Measurements from ENCODE around the gene ABCC1. TPM values are rescaled to one million over a fixed set of nuclear protein-coding genes. Genes with fewer than 3 reads are reported as not detected.
"Not testable (repeated sequence)": the region's sequence is repeated elsewhere in the genome, so short reads cannot be mapped to it uniquely, and the experiment has no call there.

ABCC1 gene
- polyA plus RNA-seq (ENCODE audit: insufficient read length in 12 of 12): 10 to 100 TPM in 2 of 12 donors, 1 to 10 TPM in 9, not detected in 1; 4.6 to 15.8 (median 5.1) TPM
- long read RNA-seq, donor 1, full-length matches to known transcripts: 1 of 1 reads
- long read RNA-seq, donor 1, partial matches to known transcripts: 0 of 1 reads
- long read RNA-seq, donor 1, other reads (novel, unspliced or antisense): 0 of 1 reads
- long read RNA-seq, donor 2: 0 reads
- long read RNA-seq, donor 3: 0 reads
- long read RNA-seq, donor 4: 0 reads
- long read RNA-seq, donor 5, partial matches to known transcripts: 0 of 1 reads
- long read RNA-seq, donor 5, other reads (novel, unspliced or antisense): 0 of 1 reads
- long read RNA-seq, donor 6: 0 reads
- long read RNA-seq, donor 7: 0 reads
- long read RNA-seq, donor 8: 0 reads
- long read RNA-seq, donor 9, partial matches to known transcripts: 5 of 5 reads
- long read RNA-seq, donor 9, other reads (novel, unspliced or antisense): 0 of 5 reads
- long read RNA-seq, donor 10: 0 reads
- long read RNA-seq, donor 11: 0 reads

DNA sequence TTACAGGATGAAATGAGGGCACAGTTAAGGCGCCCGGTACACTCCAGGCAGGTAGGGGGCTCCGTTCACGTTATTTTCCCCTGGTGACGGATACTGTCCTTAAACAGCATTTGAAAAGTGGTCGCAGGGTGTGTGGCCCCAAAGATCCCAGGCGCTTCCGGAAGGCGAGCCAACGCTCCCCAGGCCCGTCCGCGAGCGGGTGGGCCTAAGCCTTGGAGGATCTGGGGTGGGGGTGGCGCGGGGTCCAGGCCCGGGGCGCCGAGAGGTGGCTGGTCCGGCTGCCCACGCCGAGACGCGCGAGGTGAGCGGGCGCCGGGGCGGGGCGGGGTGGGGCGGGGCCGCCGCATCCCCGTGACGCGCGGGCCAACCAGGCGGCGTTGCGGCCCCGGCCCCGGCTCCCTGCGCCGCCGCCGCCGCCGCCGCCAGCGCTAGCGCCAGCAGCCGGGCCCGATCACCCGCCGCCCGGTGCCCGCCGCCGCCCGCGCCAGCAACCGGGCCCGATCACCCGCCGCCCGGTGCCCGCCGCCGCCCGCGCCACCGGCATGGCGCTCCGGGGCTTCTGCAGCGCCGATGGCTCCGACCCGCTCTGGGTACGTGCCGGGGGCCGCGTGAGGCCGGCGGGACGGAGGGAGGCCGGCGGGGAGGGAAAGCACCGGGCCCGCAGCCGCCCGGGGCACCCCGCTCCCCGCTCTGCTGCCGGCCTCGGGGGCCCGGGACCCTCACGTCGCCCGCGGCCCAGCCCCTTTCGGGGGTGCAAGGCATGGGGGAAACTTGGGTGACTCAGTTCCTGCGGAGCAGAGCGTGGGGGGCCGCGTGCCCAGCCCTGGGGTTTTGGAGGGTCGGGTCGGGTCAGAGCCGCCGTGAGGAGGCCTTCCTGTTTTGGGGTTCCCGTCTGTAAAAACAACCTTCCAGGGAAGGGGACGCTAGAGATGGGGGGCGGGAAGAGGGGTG is at the start of gene ABCC1:
ABCC1 (plus strand) TSS at position 407 of the 951 bp plus-strand sequence; CDS start at position 543, 136 bp downstream.
- DNase-seq: no peak

DNA sequence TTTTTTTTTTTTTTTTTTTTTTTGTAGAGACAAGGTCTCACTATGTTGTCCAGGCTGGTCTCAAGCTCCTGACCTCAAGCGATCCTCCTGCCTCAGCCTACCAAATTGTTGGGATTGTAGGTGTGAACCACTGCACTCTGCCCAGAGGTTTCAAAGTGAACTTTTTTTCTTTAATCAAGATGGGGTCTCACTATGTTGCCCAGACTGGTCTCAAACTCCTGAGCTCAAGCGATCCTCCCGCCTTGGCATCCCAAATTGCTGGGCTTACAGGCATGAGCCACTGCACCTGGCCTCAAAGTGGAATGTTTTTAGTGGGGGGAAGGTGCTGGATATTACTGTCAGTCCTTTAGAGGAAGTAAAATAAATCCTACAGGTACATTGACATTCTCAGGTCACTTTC is 49.1 kb upstream of the ABCC1 start:
- DNase-seq: no peak

DNA sequence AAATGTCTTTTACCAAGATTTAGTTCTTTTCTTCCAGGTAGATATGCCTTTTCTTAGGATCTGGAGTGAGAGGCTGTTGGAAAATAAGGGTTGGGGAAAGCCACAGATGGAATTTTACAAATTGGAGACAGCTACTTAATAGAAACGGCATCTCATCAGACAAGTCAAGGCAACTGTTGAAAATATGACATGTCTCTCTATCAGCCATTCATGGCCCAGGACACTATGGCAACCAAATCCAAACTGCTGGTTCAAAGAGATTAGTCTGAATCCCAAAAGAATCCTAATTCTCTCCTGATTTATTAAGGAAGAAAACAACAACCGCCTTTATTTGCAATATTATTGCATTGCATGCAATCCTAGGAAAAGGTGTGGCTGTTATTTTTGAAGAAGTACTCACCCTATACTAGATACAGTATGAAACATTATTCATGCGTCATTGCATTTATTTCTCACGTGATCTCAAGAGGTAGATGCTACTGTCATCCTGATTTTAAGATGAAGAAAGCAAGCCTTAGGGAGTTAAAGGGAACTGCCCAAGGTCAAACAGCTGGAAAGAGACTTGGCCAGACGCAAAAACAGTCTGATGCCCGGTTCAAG is 48.4 kb upstream of the ABCC1 start:
- DNase-seq: no peak

DNA sequence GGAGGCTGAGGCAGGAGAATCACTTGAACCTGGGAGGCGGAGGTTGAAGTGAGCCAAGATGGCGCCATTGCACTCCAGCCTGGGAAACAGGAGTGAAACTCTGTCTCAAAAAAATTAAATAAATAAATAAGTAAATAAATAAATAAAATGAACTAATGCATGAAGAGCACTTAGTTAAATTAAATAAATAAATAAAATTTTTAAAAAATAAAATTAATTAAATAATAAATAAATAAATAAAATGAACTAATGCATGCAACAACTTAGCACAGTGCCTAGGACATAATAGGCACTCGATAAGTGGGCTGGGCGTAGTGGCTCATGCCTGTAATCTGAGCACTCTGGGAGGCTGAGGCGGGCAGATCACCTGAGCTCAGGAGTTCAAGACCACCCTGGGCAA is 45.5 kb upstream of the ABCC1 start:
- no peak for DNase-seq

DNA sequence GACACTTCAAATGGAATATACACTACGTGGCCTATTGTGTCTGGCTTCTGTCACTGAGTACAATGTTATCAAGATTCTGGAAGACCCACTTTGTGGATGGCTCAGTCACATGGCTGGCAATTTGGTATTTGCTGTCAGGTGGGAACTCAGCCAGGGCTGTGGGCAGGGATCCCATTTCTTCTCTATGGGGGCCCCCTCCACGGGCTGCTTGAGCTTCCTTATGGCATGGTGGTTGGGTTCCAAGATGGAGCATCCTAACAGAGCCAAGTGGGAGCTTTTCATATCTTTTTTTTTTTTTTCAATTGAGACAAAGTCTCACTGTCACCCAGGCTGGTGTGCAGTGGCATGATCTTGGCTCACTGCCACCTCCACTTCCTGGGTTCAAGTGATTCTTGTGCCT is 43.0 kb upstream of the ABCC1 start:
- DNase-seq: no peak

DNA sequence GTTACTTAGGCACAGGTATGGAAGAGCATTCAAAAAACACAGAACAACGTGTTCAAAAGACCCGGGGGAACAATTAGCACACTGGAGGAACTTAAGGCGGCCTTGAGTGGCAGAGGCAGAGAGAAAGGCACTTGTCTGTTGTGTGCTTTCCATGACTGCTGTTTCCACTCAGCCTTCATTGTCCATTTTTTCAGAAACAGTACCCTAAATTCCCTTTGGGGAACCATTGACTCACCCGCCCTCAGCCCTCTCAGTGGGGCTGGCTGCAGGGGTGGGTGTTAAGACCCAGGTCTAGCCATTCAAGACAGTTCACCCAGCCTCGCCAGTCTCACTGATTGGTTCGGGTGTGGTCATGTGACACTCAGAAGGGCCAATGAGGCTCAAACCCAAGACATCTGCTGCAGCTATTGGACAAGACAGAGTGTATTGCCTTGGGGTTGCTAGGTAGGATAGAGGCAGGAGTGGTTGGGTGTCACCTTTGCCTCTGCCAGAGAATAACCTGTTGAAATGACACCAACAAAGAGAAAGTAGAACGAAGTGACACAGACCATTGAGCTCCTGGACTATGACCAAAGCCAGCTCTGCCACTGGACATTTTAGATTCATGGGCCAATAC is 41.4 kb upstream of the ABCC1 start:
- no peak for DNase-seq

DNA sequence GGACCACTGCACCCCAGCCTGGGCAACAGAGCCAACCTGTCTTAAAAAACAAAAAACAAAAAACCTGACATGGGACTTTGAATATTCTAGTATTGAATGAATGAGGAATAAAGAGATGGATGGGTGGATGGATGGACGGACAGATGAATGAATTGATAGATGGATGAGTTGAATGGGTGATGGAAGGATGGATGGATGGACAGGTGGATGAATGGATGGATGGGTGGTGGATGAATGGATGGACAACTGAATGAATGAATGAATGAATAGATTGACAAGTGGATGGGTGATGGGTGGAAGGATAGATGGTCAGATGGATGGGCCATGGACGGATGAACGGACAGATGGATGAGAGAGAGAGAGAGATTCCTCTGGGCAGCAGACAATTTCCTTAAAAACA is 38.2 kb upstream of the ABCC1 start:
- no peak for DNase-seq

DNA sequence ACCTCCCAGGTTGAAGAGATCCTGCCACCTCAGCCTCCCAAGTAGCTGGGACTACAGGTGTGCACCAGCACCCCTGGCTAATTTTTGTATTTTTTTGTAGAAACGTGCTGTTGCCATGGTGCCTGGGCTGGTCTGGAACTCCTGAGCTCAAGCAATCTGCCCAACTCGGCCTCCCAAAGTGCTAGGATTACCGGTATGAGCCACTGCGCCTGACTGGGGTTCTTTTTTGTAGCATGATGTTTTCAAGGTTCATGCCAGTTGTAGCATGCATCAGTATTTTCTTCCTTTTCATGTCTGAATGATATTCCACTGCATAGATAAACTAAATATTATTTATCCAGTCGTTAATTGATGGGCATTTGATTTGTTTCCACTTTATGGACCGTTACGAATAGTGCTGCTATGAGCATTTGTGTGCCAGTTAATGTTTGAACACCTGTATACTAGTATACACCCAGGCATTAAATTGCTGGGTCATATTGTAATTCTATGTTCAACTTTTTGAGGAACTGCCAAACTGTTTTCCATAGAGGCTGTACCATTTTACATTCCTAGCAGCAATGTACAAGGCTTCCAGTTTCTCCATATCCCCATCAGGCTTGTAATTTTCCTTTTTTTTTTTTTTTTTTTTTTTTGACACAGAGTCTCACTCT is 36.2 kb upstream of the ABCC1 start:
- no peak for DNase-seq

DNA sequence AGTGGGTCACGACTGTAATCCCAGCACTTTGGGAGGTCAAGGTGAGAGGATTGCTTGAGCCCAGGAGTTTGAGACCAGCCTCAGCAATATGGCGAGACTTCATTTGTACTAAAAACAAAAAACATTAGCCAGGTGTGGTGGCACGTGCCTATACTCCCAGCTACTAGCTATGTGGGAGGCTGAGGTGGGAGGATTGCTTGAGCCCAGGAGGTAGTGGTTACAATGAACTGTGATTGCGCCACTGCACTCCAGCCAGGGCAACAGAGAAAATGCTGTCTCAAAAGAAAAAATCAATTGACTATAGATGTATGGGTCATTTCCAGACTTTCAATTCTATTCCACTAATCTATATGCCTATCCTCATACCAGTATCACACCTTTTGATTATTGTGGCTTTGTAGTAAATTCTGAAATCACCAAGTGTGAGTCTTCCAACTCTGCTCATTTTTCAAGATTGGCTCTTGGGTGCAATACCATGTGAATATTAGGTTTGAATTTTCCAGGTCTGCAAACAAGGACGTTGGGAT is 33.8 kb upstream of the ABCC1 start:
- DNase-seq: no peak

DNA sequence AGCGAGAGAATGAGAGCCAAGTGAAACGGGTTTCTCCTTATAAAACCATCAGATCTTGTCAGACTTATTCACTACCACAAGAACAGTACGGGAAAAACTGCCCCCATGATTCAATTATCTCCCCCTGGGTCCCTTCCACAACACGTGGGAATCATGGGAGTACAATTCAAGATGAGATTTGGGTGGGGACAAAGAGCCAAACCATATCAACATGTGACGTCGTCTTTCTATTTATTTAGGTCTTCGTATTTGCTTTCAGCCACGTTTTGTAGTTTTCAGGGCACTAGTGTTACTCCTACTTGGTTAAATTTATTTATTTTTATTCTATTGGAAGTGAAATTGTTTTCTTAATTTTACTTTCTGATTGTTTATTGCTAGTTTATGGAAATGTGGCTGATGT is 33.1 kb upstream of the ABCC1 start:
- DNase-seq: no peak

DNA sequence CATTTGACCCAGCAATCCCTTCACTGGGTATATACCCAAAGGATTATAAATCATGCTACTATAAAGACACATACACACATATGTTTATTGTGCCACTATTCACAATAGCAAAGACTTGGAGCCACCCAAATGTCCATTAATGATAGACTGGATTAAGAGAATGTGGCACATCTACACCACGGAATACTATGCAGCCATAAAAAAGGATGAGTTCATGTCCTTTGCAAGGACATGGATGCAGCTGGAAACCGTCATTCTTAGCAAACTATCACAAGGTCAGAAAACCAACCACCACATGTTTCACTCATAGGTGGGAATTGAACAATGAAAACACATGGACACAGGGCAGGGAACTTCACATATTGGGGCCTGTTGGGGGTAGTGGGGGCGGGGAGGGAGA is 31.1 kb upstream of the ABCC1 start:
- DNase-seq: not testable (repeated sequence)

DNA sequence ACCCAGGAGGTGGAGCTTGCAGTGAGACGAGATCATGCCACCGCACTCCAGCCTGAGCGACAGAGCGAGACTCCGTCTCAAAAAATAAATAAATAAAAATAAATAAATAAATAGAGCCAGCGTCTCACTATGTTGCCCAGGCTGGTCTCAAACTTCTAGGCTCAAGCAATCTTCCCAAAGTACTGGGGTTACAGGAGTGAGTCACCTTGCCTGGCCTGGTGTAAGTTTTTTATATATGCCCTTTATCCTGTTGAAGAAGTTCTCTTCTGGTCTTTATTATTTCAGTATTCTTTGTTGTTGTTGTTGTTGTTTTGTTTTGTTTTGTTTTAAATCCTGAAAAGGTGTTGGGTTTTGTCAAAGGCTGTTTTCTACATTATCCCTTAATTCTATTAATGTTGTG is 30.1 kb upstream of the ABCC1 start:
- no peak for DNase-seq

DNA sequence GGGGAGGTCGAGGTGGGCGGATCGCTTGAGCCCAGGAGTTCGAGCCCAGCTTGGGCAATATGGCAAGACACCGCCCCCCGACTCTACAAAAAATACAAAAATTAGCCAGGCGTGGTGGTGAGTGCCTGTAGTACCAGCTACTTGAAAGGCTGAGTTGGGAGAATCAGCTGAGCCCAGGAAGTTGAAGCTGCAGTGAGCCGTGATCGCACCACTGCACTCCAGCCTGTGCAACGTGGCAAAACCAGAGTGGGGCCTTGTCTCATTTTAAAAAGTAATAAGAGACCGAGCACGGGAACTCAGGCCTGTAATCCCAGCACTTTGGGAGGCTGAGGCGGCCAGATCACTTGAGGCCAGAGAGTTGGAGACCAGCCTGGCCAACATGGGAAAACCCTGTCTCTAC is 24.4 kb upstream of the ABCC1 start:
- DNase-seq: no peak

DNA sequence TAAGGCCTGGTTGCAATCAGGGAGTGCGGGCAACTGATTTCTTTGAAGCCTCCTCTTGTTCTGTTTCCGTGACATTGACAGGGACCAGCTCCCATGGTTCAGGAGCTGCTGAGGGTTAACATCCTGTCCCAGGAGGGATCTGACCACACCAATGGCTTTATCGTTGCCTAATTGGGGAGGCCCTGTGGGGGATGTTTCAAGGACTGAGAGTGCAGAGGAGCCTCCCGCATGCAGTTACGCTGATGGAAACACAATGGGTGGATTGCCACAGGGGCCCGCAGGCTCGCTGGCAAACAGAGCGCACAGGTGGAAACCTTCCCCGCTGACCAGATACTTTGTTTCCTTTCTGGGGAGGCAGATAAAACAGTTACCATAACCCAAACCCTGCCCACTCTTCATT is 23.8 kb upstream of the ABCC1 start:
- no peak for DNase-seq

DNA sequence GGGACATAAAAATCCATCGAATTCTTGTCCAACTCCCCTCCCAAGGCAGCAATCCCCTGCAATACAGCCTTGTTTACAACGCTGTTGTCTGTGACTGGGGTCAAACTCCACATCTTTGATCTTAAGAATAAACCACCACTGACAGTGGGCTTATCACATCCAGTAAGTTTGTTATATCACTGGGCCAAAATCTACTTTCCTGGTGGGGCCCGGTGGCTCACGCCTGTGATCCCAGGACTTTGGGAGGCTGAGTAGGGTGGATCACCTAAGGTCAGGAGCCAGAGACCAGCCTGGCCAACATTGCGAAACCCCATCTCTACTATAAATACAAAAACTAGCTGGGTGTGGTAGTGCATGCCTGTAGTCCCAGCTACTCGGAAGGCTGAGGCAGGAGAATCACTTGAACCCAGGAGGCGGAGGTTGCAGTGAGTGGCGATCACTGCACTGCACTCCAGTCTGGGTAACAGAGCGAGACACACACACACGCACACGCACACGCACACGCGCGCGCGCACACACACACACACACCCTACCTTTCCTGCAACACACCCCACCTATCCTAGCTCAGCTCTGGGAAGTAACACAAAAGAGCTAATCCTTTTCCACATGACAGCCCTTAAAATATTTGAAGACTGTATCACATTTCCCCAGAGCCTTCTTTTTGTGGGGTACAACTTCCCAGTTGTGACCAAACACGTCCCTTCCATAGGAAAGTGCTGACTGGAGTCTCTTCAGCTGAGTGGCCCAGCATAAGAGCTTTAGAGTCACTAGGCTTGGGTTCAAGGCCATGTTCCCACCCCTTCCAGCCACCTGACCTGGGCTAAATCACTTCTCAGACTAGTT is 20.9 kb upstream of the ABCC1 start:
- no peak for DNase-seq

DNA sequence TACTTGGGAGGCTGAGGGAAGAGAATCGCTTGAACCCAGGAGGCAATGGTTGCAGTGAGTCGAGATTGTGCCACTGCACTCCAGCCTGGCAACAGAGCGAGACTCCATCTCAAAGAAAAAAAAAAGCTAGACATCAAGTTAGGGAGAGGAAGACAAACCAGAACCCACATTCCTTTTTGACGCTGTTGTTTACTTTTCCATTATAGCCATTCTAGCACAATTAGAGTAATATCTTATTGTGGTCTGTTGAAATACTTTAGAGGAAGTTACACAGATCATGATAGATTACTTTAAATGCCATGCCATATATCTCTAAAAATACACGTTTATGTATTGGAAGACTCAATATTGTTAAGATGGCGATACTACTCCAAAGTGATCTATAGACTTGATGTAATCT is 16.5 kb upstream of the ABCC1 start:
- DNase-seq: no peak

DNA sequence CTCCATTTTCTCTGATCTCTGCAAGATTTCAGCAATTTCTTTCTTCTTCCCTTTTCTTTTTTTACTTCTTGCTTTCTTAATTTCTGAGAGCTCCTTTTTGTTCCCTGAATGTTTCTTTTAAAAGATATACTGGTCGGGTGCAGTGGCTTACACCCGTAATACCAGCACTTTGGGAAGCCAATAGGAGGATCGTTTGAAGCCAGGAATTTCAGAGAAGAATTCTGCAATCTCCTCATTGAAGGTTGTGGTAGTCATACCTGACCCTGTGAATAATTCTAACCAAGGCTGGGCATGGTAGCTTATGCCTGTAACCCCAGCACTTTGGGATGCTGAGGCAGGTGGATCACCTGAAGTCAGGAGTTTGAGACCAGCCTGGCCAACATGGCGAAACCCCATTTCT is 15.6 kb upstream of the ABCC1 start:
- DNase-seq: no peak

DNA sequence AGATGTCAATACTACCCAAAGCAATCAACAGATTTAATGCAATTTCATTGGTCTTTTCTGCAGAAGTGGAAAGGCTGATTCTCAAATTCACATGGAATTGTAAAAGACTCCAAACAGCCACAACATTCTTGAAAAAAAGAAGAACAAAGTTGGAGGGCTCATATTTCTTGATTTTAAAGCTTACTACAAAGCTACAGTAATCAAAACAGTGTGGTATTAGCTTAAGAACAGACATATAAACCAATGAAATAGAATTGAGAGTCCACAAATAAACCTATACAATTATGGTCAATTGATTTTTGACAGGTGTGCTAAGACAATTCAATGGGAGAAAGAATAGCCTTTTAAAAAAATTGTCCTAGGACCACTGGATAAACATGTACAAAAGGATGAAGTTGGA is 14.4 kb upstream of the ABCC1 start:
- no peak for DNase-seq

DNA sequence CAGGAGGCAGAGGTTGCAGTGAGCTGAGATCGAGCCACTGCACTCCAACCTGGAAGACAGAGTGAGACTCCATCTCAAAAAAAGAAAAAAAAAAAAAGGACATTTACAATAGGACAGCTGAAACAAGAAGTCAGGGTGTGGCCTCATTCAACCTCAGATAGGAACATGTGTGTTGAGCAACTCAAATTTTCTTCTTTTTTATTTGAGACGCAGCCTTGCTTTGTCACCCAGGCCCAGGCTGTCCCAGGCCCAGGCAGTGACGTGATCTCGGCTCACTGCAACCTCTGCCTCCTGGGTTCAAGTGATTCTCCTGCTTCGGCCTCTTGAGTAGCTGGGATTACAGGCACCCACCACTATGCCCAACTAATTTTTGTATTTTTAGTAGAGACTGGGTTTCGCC is 12.6 kb upstream of the ABCC1 start:
- not testable (repeated sequence) for DNase-seq

All from muscle of arm (tissue), 14 donors.